Left renal cortex interstitium (tissue), 4 donors: ENCODE results near the gene OR6C6. TPM values are rescaled to one million over a fixed set of nuclear protein-coding genes. Genes with fewer than 3 reads are reported as not detected.
"Not testable (repeated sequence)": the region's sequence is repeated elsewhere in the genome, so short reads cannot be mapped to it uniquely, and the experiment has no call there.

Experiments used
- DNase-seq, 4 donors: peaks; one replicate each; pipeline ENCODE4 v3.0.0-alpha.2; 2013; ENCODE audit warnings: low read depth in 4 of 4, low spot score in 2 of 4, missing footprints in 1 of 4
- polyA plus RNA-seq, 4 donors: library from polyadenylated mRNA; unstranded; fragments of 120-200 nt; gene quantifications; one replicate each; pipeline ENCODE4 v1.2.1, GENCODE V29; 2013; ENCODE audit not compliant: insufficient read length in 4 of 4

Gene OR6C6
- under 1 TPM in 1 of 4 donors, not detected in 3; 0.13 TPM for polyA plus RNA-seq

GRCh38 chr12:55296469-55296868 is at the start of gene OR6C6:
TSS of gene OR6C6 (minus strand) at chr12:55296569. CDS start at chr12:55295232, 1,337 bp downstream.
- no peak for DNase-seq

GRCh38 chr12:55336002-55336401 is 39.6 kb upstream of the OR6C6 start:
- no peak for DNase-seq

GRCh38 chr12:55330446-55330845 is 34.1 kb upstream of the OR6C6 start, which contains the start of gene OR6C3:
TSS of gene OR6C3 (plus strand) at chr12:55330746. CDS start at chr12:55331701, 955 bp downstream.
- no peak for DNase-seq

GRCh38 chr12:55325801-55326200 is 29.4 kb upstream of the OR6C6 start:
- DNase-seq, result not testable (repeated sequence)

- no peak for DNase-seq
Measured at GRCh38 chr12:55320201-55320600, 23.8 kb upstream of the OR6C6 start.

- no peak for DNase-seq
Measured at GRCh38 chr12:55314043-55314442, 17.7 kb upstream of the OR6C6 start, which contains the start of gene OR6C1. TSS of gene OR6C1 (plus strand) at chr12:55314343. CDS start at chr12:55320600, 6,257 bp downstream.

- no peak for DNase-seq
Measured at GRCh38 chr12:55289999-55290398, 6.4 kb downstream of the OR6C6 start.

- DNase-seq, result no peak
Measured at GRCh38 chr12:55280991-55281390, 15.4 kb downstream of the OR6C6 start.

GRCh38 chr12:55258303-55258702 is 38.1 kb downstream of the OR6C6 start:
- peak in 1 of 4 donors; percentile 3 for DNase-seq

GRCh38 chr12:55256831-55257230 is 39.5 kb downstream of the OR6C6 start:
- DNase-seq, result no peak

GRCh38 chr12:55253281-55253680 is 43.1 kb downstream of the OR6C6 start:
- no peak for DNase-seq

- DNase-seq, result no peak
Measured at GRCh38 chr12:55250944-55251343, 45.4 kb downstream of the OR6C6 start.

GRCh38 chr12:55246159-55246558 is 50.2 kb downstream of the OR6C6 start:
- DNase-seq, result no peak

- DNase-seq, result no peak
Measured at GRCh38 chr12:55244309-55244708, 52.1 kb downstream of the OR6C6 start, which contains the start of gene OR6C74. TSS of gene OR6C74 (plus strand) at chr12:55244609. CDS start at chr12:55247288, 2,679 bp downstream.

Other genes with a start within 250 kb of the OR6C6 start
- not detected for gene OR9K2, start 170.2 kb downstream of the OR6C6 start, polyA plus RNA-seq
- gene OR10A7, start 75.5 kb downstream of the OR6C6 start, polyA plus RNA-seq, result not detected
- gene OR6C74, start 52.0 kb downstream of the OR6C6 start, polyA plus RNA-seq, result not detected
- not detected for gene OR6C1, start 17.8 kb upstream of the OR6C6 start, polyA plus RNA-seq
- gene OR6C3, start 34.2 kb upstream of the OR6C6 start, polyA plus RNA-seq, result not detected
- gene OR6C75, start 66.4 kb upstream of the OR6C6 start, polyA plus RNA-seq, result under 1 TPM in 1 of 4 donors, not detected in 3; 0.09 TPM
- not detected for gene OR6C65, start 104.0 kb upstream of the OR6C6 start, polyA plus RNA-seq
- gene OR6C76, start 129.7 kb upstream of the OR6C6 start, polyA plus RNA-seq, result not detected
- not detected for gene OR6C2, start 147.5 kb upstream of the OR6C6 start, polyA plus RNA-seq
- gene OR6C70, start 173.6 kb upstream of the OR6C6 start, polyA plus RNA-seq, result not detected
- gene OR6C68, start 195.8 kb upstream of the OR6C6 start, polyA plus RNA-seq, result not detected